Amygdala (tissue), 56 donors: ENCODE measurements around the gene AFAP1.

Experiments used
- DNase-seq, 56 donors: peaks; one replicate each; lab custom pipeline; 2025; lab: John Stamatoyannopoulos, UW

Gene AFAP1

GRCh38 chr4:7970361-7970946 lies 30.8 kb upstream of the AFAP1 start:
- DNase-seq, result no peak

DNA sequence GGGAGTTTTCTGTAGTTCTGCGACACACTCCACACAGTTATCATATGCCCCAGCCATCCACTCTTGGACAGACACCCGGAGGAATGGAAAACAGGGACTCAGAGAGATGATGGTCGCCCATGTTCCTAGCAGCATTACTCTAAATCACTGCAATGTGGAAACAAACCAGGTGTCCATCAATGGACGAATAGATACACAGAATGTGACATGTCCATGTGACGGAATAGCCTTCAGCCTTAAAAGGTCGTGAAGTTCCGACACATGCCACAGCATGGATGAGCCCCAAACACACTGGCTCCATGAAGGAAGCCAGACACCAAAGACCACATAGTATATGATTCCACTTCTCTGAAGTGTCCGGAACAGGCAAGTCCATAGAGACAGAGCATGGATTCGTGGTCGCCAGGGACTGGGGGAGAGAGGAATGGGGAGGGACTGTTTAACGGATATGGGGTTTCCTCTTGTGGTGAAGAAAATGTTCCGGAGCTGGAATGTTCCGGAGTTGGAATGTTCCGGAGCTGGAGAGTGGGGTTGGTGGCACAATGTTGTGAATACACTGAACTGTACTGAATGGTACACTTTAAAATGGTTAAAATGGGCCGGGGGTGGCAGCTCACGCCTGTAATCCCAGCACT lies 28.7 kb upstream of the AFAP1 start:
- no peak for DNase-seq

DNA sequence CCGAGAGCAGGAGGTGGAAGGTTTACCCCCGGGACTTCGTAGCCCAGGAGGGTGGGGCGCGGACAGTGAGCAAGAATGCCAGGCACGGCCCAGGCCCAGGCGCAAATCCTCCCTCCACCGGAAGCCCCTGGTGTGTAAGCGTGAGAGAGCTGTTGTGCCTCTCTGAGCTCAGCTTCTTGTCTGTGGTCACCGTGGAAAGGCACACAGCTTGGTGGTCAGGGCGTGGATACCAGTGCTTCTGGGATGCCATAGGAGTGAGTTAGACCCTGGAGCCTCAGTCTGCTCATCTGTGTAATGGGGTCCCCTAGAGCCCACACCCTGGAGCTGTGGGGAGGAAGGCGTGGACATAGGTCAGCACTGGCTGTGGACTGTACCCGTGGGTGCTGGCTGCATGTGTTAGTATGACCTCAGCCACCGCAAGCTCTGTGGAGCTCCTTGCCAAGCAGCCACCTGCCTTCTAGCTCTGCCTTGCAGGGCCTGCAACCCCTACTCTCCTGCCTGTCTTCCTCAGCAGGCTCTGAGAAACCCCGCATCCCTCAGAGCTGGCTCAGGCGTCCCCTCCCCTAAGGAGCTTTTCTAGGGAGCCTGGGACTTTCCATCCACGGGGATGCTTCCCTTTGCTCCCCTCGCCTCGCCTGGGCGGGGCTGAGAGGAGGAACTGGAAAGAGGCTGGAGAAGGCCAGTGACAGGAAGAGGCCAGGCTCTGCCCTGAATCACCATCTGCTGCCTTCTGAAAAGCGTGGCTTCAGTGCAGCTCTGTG lies 28.0 kb upstream of the AFAP1 start:
- DNase-seq, result no peak

DNA sequence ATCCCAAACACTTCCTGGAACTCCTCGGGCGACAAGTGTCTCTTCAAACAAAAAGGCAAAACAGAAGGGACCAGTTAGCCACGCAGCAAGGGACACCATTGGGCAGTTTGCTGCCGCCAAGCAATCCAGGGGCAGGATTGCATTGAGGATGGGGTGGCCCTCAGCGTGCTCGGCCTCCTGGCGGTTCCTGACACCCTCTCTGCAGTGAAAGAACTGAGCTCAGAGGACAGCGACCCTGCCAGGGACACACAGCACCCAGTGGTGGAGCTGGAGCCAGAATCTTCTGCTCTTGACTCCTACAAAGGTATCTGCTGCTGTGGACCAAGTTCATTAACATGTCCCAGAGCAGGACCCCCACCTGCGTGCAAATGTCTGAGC lies 27.4 kb upstream of the AFAP1 start:
- DNase-seq, result no peak

GRCh38 chr4:7966281-7967062 lies 26.8 kb upstream of the AFAP1 start:
- DNase-seq, result no peak

DNA sequence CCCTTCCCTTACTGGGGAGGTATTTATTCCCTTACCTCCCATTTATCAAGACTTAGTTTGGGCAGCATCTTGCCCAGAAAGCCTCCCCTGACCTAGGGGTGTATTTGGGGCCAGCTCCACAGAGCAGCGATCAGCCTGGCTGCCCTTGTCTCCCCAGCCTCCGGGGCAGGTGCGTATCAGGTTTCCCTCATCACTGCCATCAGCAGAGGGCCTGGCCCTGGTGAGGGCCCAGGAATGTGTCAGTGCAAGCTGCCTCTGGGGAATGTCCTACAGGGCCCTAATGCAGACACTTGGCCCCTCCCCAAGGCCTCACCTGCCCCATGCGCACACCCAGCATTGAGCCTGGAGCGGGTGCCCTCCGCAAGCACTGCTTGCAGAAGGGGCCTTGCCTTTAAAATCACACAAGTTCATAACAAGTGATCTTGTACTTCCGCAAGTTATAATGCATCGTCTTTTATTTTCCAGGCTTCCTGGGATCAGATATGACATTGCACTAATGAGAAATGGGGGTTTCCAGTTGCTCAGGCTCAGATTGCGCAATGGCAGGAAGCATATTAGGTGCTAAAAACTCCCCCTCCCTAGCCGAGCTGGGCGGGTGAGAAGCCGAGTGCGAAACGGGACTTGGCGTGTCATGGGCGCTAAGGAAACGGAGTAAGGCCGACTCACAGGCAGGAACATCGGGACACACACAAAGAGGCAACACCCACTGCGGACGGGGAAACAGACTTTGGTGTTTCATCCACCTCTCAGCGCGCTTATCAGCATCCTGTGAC lies 25.4 kb upstream of the AFAP1 start:
- DNase-seq, result peak in 1 of 56 donors; percentile 21

GRCh38 chr4:7964459-7964858 lies 24.8 kb upstream of the AFAP1 start:
- DNase-seq, result no peak

DNA sequence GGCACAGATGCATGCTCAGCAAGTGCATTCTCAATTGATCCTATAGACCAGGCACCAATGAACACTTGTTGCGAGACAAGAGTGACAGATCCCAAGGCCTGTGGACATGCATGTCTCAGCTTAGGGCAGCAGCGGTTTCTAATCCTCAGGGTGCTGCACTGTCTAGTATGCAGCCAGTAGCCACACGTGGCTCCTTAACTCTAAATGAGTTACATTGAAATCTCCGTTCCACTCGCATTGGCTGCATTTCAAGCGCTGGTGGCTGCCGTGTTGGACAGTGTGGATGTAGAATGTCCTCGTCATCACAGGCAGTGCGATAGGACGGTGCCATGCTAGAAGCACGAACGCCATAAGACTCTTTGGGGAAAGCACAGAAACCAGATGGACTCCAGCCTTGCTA lies 24.0 kb upstream of the AFAP1 start:
- no peak for DNase-seq

DNA sequence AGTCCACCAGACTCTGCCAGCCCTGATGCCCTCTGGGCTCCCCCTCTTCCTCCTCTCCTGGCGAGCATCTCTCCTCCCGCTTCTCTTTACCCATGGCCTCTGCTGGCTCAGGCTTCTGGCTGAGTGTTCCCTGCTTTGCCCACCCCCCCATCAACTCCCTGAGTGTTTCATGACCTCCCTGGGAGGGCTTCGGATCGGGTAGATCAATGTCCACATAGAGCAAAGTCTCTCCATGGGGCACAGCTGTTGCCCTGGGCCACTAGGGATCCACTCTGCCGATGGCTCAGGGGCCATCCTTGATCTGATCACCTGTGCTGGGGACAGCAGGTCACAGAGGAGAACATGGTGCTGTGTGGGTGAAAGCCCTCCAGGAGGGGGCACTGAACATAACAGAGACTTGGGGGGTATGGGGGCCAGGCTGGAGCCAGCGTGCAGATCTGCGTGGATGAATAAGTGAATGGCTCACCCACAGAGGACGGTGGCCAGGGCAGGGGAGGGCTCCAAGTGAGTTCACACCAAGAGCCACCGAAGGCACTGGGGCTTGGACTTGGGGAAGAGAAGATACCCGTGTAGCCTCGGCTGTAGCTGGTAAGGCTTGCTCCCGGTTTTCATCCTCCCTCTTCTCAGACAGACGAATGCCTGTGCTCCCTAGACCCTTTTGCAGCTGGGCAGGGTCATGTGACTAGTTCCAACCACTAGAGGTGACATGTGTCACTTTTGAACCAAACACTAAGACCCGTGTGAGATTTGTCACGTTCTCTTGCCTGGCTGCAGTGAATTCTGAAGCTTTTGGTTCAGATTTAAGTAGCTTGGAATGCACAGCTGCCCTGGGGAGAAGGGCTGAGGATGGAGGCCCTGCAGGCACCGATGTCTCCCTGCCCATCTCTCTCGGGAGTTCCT lies 23.2 kb upstream of the AFAP1 start:
- DNase-seq, result no peak

DNA sequence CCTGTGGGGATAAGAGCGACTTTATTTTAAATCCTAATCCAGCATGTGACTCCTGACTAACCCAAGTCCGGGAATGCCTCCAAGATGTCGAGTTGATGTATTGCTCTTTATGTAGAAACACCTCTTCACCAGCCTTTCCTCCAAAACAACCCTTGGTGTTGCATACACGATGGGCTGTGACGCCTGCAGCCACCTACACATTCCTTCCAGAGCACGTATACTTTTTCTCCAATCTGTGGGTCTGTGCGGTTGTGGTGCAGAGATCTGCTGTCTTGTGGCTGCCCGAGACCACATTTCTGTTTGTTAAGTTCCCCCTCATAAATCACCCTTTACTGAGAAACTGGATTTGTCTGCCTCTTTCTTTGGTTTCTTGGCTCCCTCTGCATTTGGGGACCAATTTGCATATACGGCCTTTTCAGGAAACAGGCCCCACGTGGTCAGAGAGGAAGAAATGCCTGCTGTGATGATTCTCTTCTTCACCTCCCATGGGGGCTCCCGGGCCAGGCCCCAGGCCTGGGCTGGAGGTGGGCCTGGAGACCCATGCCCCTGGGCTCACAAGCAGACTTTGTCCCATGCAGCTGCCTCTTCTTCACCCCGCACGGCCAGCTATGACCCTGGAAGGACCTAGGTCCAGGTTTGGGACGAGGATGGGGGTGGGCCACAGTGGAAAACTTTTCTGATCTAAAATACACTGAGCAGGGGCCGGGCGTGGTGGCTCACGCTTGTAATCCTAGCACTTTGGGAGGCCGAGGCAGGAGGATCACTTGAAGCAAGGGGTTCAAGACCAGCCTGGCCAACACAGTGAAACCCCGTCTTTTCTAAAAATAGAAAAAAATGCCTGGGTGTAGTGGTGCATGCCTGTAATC lies 21.4 kb upstream of the AFAP1 start:
- peak in 6 of 56 donors; percentile 21 to 65 (median 48) for DNase-seq

GRCh38 chr4:7960017-7960789 lies 20.5 kb upstream of the AFAP1 start:
- DNase-seq, result no peak

GRCh38 chr4:7959078-7959477 lies 19.4 kb upstream of the AFAP1 start:
- DNase-seq, result no peak

DNA sequence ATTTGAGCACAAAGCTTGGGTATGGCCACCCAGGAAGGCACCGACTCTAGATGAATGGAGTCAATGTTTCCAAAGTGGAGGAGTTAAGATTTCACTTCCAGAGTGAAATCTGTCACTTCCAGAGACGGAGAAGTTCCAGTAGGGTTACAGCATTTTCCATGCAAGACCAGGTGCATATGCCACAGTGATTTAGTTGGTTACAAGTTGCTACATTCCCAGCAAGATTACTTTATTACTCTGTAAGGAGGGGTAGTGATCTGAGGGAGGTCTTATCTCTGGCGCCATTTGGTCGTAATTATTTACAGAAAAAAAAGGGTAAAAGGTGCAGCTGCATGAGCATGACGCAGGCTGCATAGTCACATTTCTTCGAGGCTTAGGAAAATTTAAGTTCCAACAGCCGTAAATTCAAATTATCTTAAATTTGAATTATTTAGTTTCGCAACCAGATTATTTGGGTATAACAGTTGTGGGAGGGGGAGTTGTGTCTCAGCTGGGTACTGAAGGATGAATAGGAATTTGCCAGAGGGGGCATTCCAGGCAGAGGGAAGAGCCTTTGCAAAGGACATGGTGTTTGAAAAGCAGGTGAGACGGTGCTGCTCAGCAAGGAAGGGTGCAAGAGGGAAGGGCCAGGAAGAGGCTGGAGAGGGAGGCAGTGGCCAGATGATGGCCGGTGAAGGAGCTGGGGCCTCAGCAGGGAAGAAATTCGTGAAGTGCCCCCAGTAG lies 17.4 kb upstream of the AFAP1 start:
- no peak for DNase-seq

DNA sequence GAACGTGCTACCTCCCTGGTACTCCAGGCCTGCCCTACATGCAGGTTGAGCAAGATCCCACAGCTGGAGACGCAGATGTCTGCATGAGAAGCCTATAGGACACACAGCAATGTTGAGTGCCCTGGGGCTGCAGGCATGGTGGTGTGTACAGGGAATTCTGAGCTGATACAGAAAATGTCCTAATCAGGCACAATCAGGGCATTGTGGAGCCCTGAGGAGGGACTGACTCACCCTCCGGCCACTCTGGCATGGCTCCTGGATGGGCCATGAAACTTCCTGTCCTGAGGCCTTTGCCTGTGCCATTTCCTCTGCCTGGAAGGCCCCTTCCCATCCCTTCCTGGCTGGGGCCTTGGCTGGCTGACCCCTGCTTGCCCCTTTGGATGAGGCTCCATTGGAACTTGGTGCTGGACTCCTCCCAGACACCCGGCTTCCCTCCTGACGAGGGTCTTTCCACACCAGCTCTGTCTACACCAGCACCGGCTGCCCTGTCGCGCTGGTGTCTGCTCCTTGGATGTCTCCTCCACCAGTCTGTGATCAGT lies 16.7 kb upstream of the AFAP1 start:
- peak in 15 of 56 donors; percentile 14 to 67 (median 45) for DNase-seq

DNA sequence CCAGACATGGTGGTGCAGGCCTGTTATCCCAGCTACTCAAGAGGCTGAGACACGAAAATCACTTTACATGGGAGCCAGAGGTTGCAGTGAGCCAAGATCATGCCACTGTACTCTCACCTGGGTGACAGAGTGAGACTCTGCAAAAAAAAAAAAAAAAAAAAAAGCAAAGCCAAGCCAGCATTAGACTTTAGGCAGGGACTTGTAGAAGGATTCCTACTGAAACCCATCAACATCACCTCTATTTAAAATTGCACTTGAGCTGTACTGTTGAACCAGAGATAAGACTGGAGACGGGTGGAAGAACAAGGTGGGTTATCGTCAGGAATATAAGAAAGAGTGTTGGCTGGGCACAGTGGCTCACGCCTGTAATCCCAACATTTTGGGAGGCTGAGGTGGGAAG lies 15.7 kb upstream of the AFAP1 start:
- no peak for DNase-seq

DNA sequence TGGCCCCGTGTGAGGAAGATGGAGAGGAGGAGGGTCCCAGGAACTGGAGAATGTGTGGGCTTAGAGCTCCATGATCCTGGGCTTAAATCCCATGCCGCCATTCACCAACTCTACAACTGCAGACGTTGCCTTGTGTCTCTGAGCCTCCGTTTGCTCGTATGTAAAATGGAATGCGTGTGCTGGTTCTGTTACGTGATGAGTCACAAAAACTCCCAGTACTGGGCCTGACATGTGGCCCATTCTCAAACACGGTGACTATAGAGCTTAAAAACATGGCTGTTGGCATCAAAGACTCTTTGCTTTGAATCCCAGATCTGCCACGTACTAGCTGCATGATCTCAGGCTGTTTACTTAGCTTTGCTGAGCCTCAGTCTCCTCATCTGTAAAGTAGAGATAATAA lies 13.0 kb upstream of the AFAP1 start:
- no peak for DNase-seq
